Measurements from ENCODE around the gene TNKS1BP1. TPM values are rescaled to one million over a fixed set of nuclear protein-coding genes. Genes with fewer than 3 reads are reported as not detected.
A peak's percentile ranks its signal among the peaks of the same experiment; 100 is the strongest.
"Not testable (repeated sequence)": the region's sequence is repeated elsewhere in the genome, so short reads cannot be mapped to it uniquely, and the experiment has no call there.

The TNKS1BP1 gene
- total and polyA plus RNA-seq, 2 experiments from 2014 or later, result 64.2 to 72.2 TPM

- no peaks in the 10 kb centered on the region for H3K27me3 ChIP-seq (ENCODE audit: insufficient read depth)
- 0 out of 2 replicates have a peak, but pooled peaks have one; percentile 22 for TF ChIP-seq NANOG (IDR thresholded peaks at IDR 0.05; ENCODE audit: borderline replicate concordance)
- 0 out of 2 replicates have a peak, but pooled peaks have one; percentile 24 for TF ChIP-seq POLR2AphosphoS5 (IDR thresholded peaks at IDR 0.05; ENCODE audit: low read depth)
- TF ChIP-seq ZNF462 (CRISPR knock-in tag; IDR thresholded peaks at IDR 0.05), result peak; percentile 76; the same call in 1 of the 2 replicates
- TF ChIP-seq JUNB (IDR thresholded peaks at IDR 0.05; ENCODE audit: unreplicated experiment), result no peak
- H3K4me1 Mint-ChIP-seq, result peaks cover 42% of the 10 kb centered on the region
- peaks cover 19% of the 10 kb centered on the region for H3K4me1 ChIP-seq (ENCODE audit: insufficient read depth)
- H3K27ac ChIP-seq (ENCODE audit: low read depth), result peak overlapping the region; percentile 56
- H3K79me2 ChIP-seq (replicated peaks; ENCODE audit: insufficient read depth), result no peaks in the 10 kb centered on the region
- no peak overlapping the region for H3K4me3 ChIP-seq
- H3K4me2 ChIP-seq, result peak overlapping the region; percentile 10; the same call in 1 of the 2 replicates
- H3K9me3 Mint-ChIP-seq, result peaks cover 26% of the 10 kb centered on the region
- H3K9me2 ChIP-seq (ENCODE audit: insufficient read depth), result peaks cover 20% of the 10 kb centered on the region
- peak; percentile 87 for ATAC-seq
- peak; percentile 77 for DNase-seq (ENCODE audit: low spot score)
- no peak overlapping the region; the same call in 2 of the 3 replicates for H3K4me3 Mint-ChIP-seq
- H3K27me3 Mint-ChIP-seq (ENCODE audit: insufficient read depth, low read depth, poor library complexity), result peaks cover 6% of the 10 kb centered on the region
- H3F3A ChIP-seq (replicated peaks; ENCODE audit: low read depth), result no peaks in the 10 kb centered on the region
- peaks cover 20% of the 10 kb centered on the region for H3K36me3 Mint-ChIP-seq (ENCODE audit: low read depth)
- peak overlapping the region; percentile 51; the same call in 1 of the 2 replicates for H3K27ac Mint-ChIP-seq
- no peak overlapping the region for H2AFZ ChIP-seq
- no peaks in the 10 kb centered on the region for H4K20me1 ChIP-seq (replicated peaks; ENCODE audit: insufficient read depth)
- H3K36me3 ChIP-seq (ENCODE audit: insufficient read depth), result peaks cover 5% of the 10 kb centered on the region; the same call in 1 of the 2 replicates
These were observed 41.3 kb downstream of the TNKS1BP1 start for GRCh38 chr11:57283231-57283990.

- H4K20me1 ChIP-seq (replicated peaks; ENCODE audit: insufficient read depth), result not testable (repeated sequence)
- H3K4me1 Mint-ChIP-seq, result peaks cover 52% of the 10 kb centered on the region
These were observed 43.2 kb downstream of the TNKS1BP1 start for GRCh38 chr11:57281546-57281945.

More at GRCh38 chr11:57281546-57281945, 43.2 kb downstream of the TNKS1BP1 start:
- peaks cover 26% of the 10 kb centered on the region for H3K9me3 Mint-ChIP-seq
- Histone ChIP-seq H3K9me2 (ENCODE audit: insufficient read depth) (peaks cover 23% of the 10 kb centered on the region), H3K4me1 (ENCODE audit: insufficient read depth) (peaks cover 35% of the 10 kb centered on the region)
- not testable (repeated sequence) for H3K27me3 Mint-ChIP-seq (ENCODE audit: insufficient read depth, low read depth, poor library complexity); H3K4me3 ChIP-seq; H3K79me2 ChIP-seq (replicated peaks; ENCODE audit: insufficient read depth); H3K27ac ChIP-seq (ENCODE audit: low read depth); H3K4me3 Mint-ChIP-seq; DNase-seq (ENCODE audit: low spot score); H3K27me3 ChIP-seq (ENCODE audit: insufficient read depth); H3K36me3 ChIP-seq (ENCODE audit: insufficient read depth); H3K27ac Mint-ChIP-seq; H2AFZ ChIP-seq; H3K4me2 ChIP-seq; H3F3A ChIP-seq (replicated peaks; ENCODE audit: low read depth); ATAC-seq
- peaks cover 20% of the 10 kb centered on the region for H3K36me3 Mint-ChIP-seq (ENCODE audit: low read depth)

Measured in GM23338 (cell line).